Parathyroid adenoma (tissue), 2 donors: ENCODE results near the gene KIF26B.

Experiments used
- H2AFZ ChIP-seq: fragments of 300-600 bp; sonication (generic); one replicate; pipeline ENCODE4 v1.7.0; 2017; ENCODE audit warnings: antibody characterized with exemption, mild to moderate bottlenecking
- H3K27ac ChIP-seq: fragments of 300-600 bp; sonication (generic); one replicate; pipeline ENCODE4 v1.7.0; 2017
- H3K27me3 ChIP-seq: fragments of 300-600 bp; sonication (generic); one replicate; pipeline ENCODE4 v1.7.0; 2017; ENCODE audit warnings: low read length; ENCODE audit not compliant: control insufficient read depth, insufficient read depth
- H3K36me3 ChIP-seq: fragments of 300-600 bp; sonication (generic); one replicate; pipeline ENCODE4 v1.7.0; 2017; ENCODE audit warnings: low read length; ENCODE audit not compliant: control insufficient read depth, insufficient read depth
- H3K4me1 ChIP-seq: fragments of 300-600 bp; sonication (generic); one replicate; pipeline ENCODE4 v1.7.0; 2017; ENCODE audit warnings: control low read depth
- H3K4me2 ChIP-seq: fragments of 300-600 bp; sonication (generic); one replicate; pipeline ENCODE4 v1.7.0; 2017; ENCODE audit warnings: low read length
- H3K4me3 ChIP-seq: fragments of 300-600 bp; sonication (generic); one replicate; pipeline ENCODE4 v1.7.0; 2017; ENCODE audit warnings: low read depth, low read length
- H3K79me2 ChIP-seq: fragments of 300-600 bp; sonication (generic); one replicate; pipeline ENCODE4 v1.7.0; 2017; ENCODE audit warnings: control low read depth
- H3K9ac ChIP-seq: fragments of 300-600 bp; sonication (generic); one replicate; pipeline ENCODE4 v1.7.0; 2017; ENCODE audit warnings: mild to moderate bottlenecking
- H3K9me3 ChIP-seq: fragments of 300-600 bp; sonication (generic); one replicate; pipeline ENCODE4 v1.7.0; 2017; ENCODE audit warnings: low read length; ENCODE audit not compliant: control insufficient read depth
- CTCF ChIP-seq: fragments of 300-600 bp; sonication (generic); IDR thresholded peaks from one replicate; pipeline ENCODE4 v1.7.0; 2017; ENCODE audit warnings: antibody characterized with exemption, mild to moderate bottlenecking
- donor health status: primary hyperparathyroidism.

Gene KIF26B

GRCh38 chr1:245516284-245516759 is 361.5 kb downstream of the KIF26B start:
- H3K4me1 ChIP-seq = no peaks in the 10 kb centered on the region
- no peak overlapping the region for H3K9ac ChIP-seq
- H2AFZ ChIP-seq = no peak overlapping the region
- no peak for TF ChIP-seq CTCF
- no peak overlapping the region for H3K27ac ChIP-seq
- no peaks in the 10 kb centered on the region for H3K27me3 ChIP-seq
- no peaks in the 10 kb centered on the region for H3K36me3 ChIP-seq
- H3K4me2 ChIP-seq = no peak overlapping the region
- no peaks in the 10 kb centered on the region for H3K9me3 ChIP-seq
- H3K4me3 ChIP-seq = no peak overlapping the region
- H3K79me2 ChIP-seq = no peaks in the 10 kb centered on the region

GRCh38 chr1:245520611-245521010 is 365.8 kb downstream of the KIF26B start:
- Histone ChIP-seq H3K36me3 (no peaks in the 10 kb centered on the region), H3K4me2 (no peak overlapping the region), H3K4me1 (no peaks in the 10 kb centered on the region), H3K9me3 (no peaks in the 10 kb centered on the region), H3K27ac (no peak overlapping the region), H2AFZ (no peak overlapping the region), H3K27me3 (no peaks in the 10 kb centered on the region), H3K4me3 (no peak overlapping the region), H3K79me2 (no peaks in the 10 kb centered on the region), H3K9ac (no peak overlapping the region)
- TF ChIP-seq CTCF = no peak

GRCh38 chr1:245526141-245526540 is 371.4 kb downstream of the KIF26B start:
- no peak for TF ChIP-seq CTCF

GRCh38 chr1:245528258-245528635 is 373.5 kb downstream of the KIF26B start:
- Histone ChIP-seq H3K36me3 (no peaks in the 10 kb centered on the region), H3K4me1 (no peaks in the 10 kb centered on the region), H3K27ac (no peak overlapping the region), H3K4me3 (no peak overlapping the region), H2AFZ (no peak overlapping the region), H3K4me2 (no peak overlapping the region), H3K9ac (no peak overlapping the region), H3K9me3 (no peaks in the 10 kb centered on the region), H3K79me2 (no peaks in the 10 kb centered on the region), H3K27me3 (no peaks in the 10 kb centered on the region)
- TF ChIP-seq CTCF = no peak

More at GRCh38 chr1:245526141-245526540, 371.4 kb downstream of the KIF26B start:
- H3K27ac ChIP-seq = no peak overlapping the region
- H3K79me2 ChIP-seq = no peaks in the 10 kb centered on the region
- no peak overlapping the region for H3K4me3 ChIP-seq
- H3K4me1 ChIP-seq = no peaks in the 10 kb centered on the region
- H3K4me2 ChIP-seq = no peak overlapping the region
- no peaks in the 10 kb centered on the region for H3K27me3 ChIP-seq
- H3K9ac ChIP-seq = no peak overlapping the region
- no peaks in the 10 kb centered on the region for H3K9me3 ChIP-seq
- H2AFZ ChIP-seq = no peak overlapping the region
- no peaks in the 10 kb centered on the region for H3K36me3 ChIP-seq

GRCh38 chr1:245530937-245531336 is 376.2 kb downstream of the KIF26B start:
- no peak overlapping the region for H3K27ac ChIP-seq
- no peaks in the 10 kb centered on the region for H3K4me1 ChIP-seq
- no peak overlapping the region for H3K4me2 ChIP-seq
- no peak for TF ChIP-seq CTCF
- no peaks in the 10 kb centered on the region for H3K36me3 ChIP-seq
- no peak overlapping the region for H3K4me3 ChIP-seq
- H3K9ac ChIP-seq = no peak overlapping the region
- H3K27me3 ChIP-seq = no peaks in the 10 kb centered on the region
- no peak overlapping the region for H2AFZ ChIP-seq
- no peaks in the 10 kb centered on the region for H3K79me2 ChIP-seq
- H3K9me3 ChIP-seq = no peaks in the 10 kb centered on the region
